Liver (tissue), 9 donors: ENCODE data around the gene ACOT11. TPM values are rescaled to one million over a fixed set of nuclear protein-coding genes. Genes with fewer than 3 reads are reported as not detected.

Experiments used
- DNase-seq: peaks from one replicate; pipeline ENCODE4 v3.0.0-alpha.2; 2017; ENCODE audit warnings: low spot score
- H3K27ac ChIP-seq, 2 donors: one replicate each; pipeline ENCODE4 v1.7.0; 2013; ENCODE audit warnings: inconsistent platforms in 2 of 2, low read length in 2 of 2, control low read depth in 1 of 2, low read depth in 1 of 2, mild to moderate bottlenecking in 1 of 2
- H3K27me3 ChIP-seq, 4 donors: one replicate each; pipeline versions ENCODE4 v1.6.1 to v1.7.0; 2013; ENCODE audit warnings: low read length in 3 of 4, inconsistent platforms in 1 of 4, mild to moderate bottlenecking in 1 of 4, moderate library complexity in 1 of 4; ENCODE audit not compliant: control insufficient read depth in 4 of 4, insufficient read depth in 4 of 4
- H3K36me3 ChIP-seq, 4 donors: one replicate each; pipeline versions ENCODE4 v1.6.1 to v1.7.0; 2013; ENCODE audit warnings: low read length in 3 of 4, mild to moderate bottlenecking in 3 of 4, low read depth in 1 of 4, moderate library complexity in 1 of 4; ENCODE audit not compliant: control insufficient read depth in 4 of 4, insufficient read depth in 3 of 4
- H3K4me1 ChIP-seq, 4 donors: one replicate each; pipeline versions ENCODE4 v1.6.1 to v1.7.0; 2013; ENCODE audit warnings: low read length in 3 of 4, mild to moderate bottlenecking in 3 of 4, moderate library complexity in 1 of 4; ENCODE audit not compliant: control insufficient read depth in 4 of 4, insufficient read depth in 4 of 4
- H3K4me3 ChIP-seq, 3 donors: one replicate each; pipeline versions ENCODE4 v1.6.1 to v1.7.0; 2013; ENCODE audit warnings: low read length in 3 of 3, control low read depth in 1 of 3, low read depth in 1 of 3, mild to moderate bottlenecking in 1 of 3
- H3K9ac ChIP-seq, 2 donors: one replicate each; pipeline ENCODE4 v1.7.0; 2013; ENCODE audit warnings: low read length in 2 of 2, mild to moderate bottlenecking in 2 of 2, moderate library complexity in 2 of 2, control low read depth in 1 of 2, low read depth in 1 of 2
- H3K9me3 ChIP-seq, 4 donors: one replicate each; pipeline versions ENCODE4 v1.6.1 to v1.7.0; 2013; ENCODE audit warnings: low read length in 3 of 4; ENCODE audit not compliant: control insufficient read depth in 4 of 4
- ATF3 ChIP-seq: IDR thresholded peaks from 2 replicates; pipeline ENCODE4 v1.6.1; 2016; ENCODE audit warnings: antibody characterized with exemption
- CTCF ChIP-seq: fragments of 150-350 bp; IDR thresholded peaks from 2 replicates; pipeline ENCODE4 v1.5.1; 2017; ENCODE audit warnings: improper control_type of control experiment, low read depth, low read length; ENCODE audit not compliant: missing input control
- EGR1 ChIP-seq, 2 donors: IDR thresholded peaks; 2 replicates each; pipeline ENCODE4 v1.6.1; 2016 to 2018; ENCODE audit warnings: antibody characterized with exemption in 2 of 2, low read depth in 2 of 2
- FOXA1 ChIP-seq: IDR thresholded peaks from 2 replicates; pipeline ENCODE4 v1.6.1; 2016; ENCODE audit warnings: antibody characterized with exemption
- FOXA2 ChIP-seq: IDR thresholded peaks from 2 replicates; pipeline ENCODE4 v1.6.1; 2016; ENCODE audit warnings: antibody characterized with exemption
- HNF4A ChIP-seq, 2 donors: conservative IDR thresholded peaks; 2 replicates each; pipeline ENCODE4 v1.6.1; 2016; ENCODE audit warnings: antibody characterized with exemption in 2 of 2, mild to moderate bottlenecking in 2 of 2
- HNF4G ChIP-seq: IDR thresholded peaks from 2 replicates; pipeline ENCODE4 v1.6.1; 2016; ENCODE audit warnings: antibody characterized with exemption
- JUND ChIP-seq, 2 donors: IDR thresholded peaks; 2 replicates each; pipeline ENCODE4 v1.6.1; 2016; ENCODE audit warnings: antibody characterized with exemption in 2 of 2
- MAX ChIP-seq: IDR thresholded peaks from 2 replicates; pipeline ENCODE4 v1.6.1; 2016; ENCODE audit warnings: antibody characterized with exemption
- NR2F2 ChIP-seq: IDR thresholded peaks from 2 replicates; pipeline ENCODE4 v1.6.1; 2016; ENCODE audit warnings: antibody characterized with exemption
- RAD21 ChIP-seq, 2 donors: IDR thresholded peaks; 2 replicates each; pipeline ENCODE4 v1.6.1; 2016; ENCODE audit warnings: antibody characterized with exemption in 2 of 2, mild to moderate bottlenecking in 2 of 2
- REST ChIP-seq: IDR thresholded peaks from 2 replicates; pipeline ENCODE4 v1.6.1; 2016; ENCODE audit warnings: antibody characterized with exemption, mild to moderate bottlenecking
- RXRA ChIP-seq, 2 donors: IDR thresholded peaks; 2 replicates each; pipeline ENCODE4 v1.6.1; 2017 to 2018; ENCODE audit warnings: antibody characterized with exemption in 2 of 2, mild to moderate bottlenecking in 1 of 2
- SP1 ChIP-seq: IDR thresholded peaks from 2 replicates; pipeline ENCODE4 v1.6.1; 2018; ENCODE audit warnings: antibody characterized with exemption, mild to moderate bottlenecking
- TAF1 ChIP-seq: conservative IDR thresholded peaks from 2 replicates; pipeline ENCODE4 v1.6.1; 2016; ENCODE audit warnings: antibody characterized with exemption, mild to moderate bottlenecking
- YY1 ChIP-seq: IDR thresholded peaks from 2 replicates; pipeline ENCODE4 v1.6.1; 2016; ENCODE audit warnings: antibody characterized with exemption, mild to moderate bottlenecking
- ZBTB33 ChIP-seq: IDR thresholded peaks from 2 replicates; pipeline ENCODE4 v1.6.1; 2016; ENCODE audit warnings: antibody characterized with exemption
- WGBS: extraction: QIAGEN DNeasy Blood & Tissue Kit; methylation state at CpG from one replicate; pipeline ENCODE4 v1.1.7; 2013; 5-methylcytosine and 5-hydroxymethylcytosine counted together
- polyA plus RNA-seq, 2 donors: library from polyadenylated mRNA; stranded (reverse) in 1 of 2; unstranded in 1 of 2; fragments of 200-250 nt in 1 of 2; fragments of >200 nt in 1 of 2; fragmentation: Nextera tagmentation in 1 of 2; extraction: Ambion mirVana in 1 of 2; gene quantifications; one replicate each; pipeline versions ENCODE4 v1.2.1 to v1.2.3, GENCODE V29; 2013 to 2015
- total RNA-seq, 2 donors: library from RNA; depleted of rRNA; stranded (reverse); fragments of >200 nt; gene quantifications; one replicate each; pipeline ENCODE4 v1.2.3, GENCODE V29; 2014
- donor health status: healthy.
- donor health status: healthy.
- donor health status: healthy.
- donor health status: healthy.
- donor health status: healthy.

ACOT11 gene
- total and polyA plus RNA-seq, 4 donors: 0.13 to 1.1 (median 0.50) TPM

GRCh38 chr1:54577612-54578011, 29.6 kb downstream of the ACOT11 start:
- Histone ChIP-seq H3K27ac (no peak overlapping the region), H3K9me3 (no peaks in the 10 kb centered on the region), H3K9ac (no peak overlapping the region), H3K4me1 (peaks cover 3 to 20% (median 12%) of the 10 kb centered on the region in 4 donors), H3K36me3 (no peaks in the 10 kb centered on the region), H3K4me3 (no peak overlapping the region), H3K27me3 (no peaks in the 10 kb centered on the region)
- WGBS: 25% methylated on average over 6 of the region's 6 CpGs
- DNase-seq: peak; percentile 71
- peak; percentile 19 for TF ChIP-seq FOXA2
- no peak for TF ChIP-seq HNF4G
- peak; percentile 35 to 39 for TF ChIP-seq RXRA (IDR thresholded peaks at IDR 0.05)
- TF ChIP-seq RAD21 (IDR thresholded peaks at IDR 0.05): peak; percentile 8 to 17
- no peak for TF ChIP-seq EGR1 (IDR thresholded peaks at IDR 0.05; ENCODE audit: low read depth in 2 of 2)
- no peak for TF ChIP-seq FOXA1
- peak; percentile 82 for TF ChIP-seq YY1

- no peaks in the 10 kb centered on the region for H3K27me3 ChIP-seq
- no peak overlapping the region for H3K4me3 ChIP-seq
- peaks cover 3 to 24% (median 15%) of the 10 kb centered on the region in 4 donors for H3K4me1 ChIP-seq
- no peaks in the 10 kb centered on the region for H3K36me3 ChIP-seq
- H3K9me3 ChIP-seq: no peaks in the 10 kb centered on the region
- WGBS: 90% methylated on average over 4 of the region's 4 CpGs
- H3K27ac ChIP-seq: no peak overlapping the region
- TF ChIP-seq RAD21 (IDR thresholded peaks at IDR 0.05): no peak
- no peak for TF ChIP-seq FOXA2
- TF ChIP-seq MAX: no peak
- TF ChIP-seq SP1: no peak
- no peak for TF ChIP-seq JUND (IDR thresholded peaks at IDR 0.05)
- no peak for DNase-seq
- H3K9ac ChIP-seq: no peak overlapping the region
These were observed 31.3 kb downstream of the ACOT11 start for GRCh38 chr1:54579337-54579781.

- Histone ChIP-seq H3K9ac (no peak overlapping the region), H3K27me3 (no peaks in the 10 kb centered on the region), H3K36me3 (no peaks in the 10 kb centered on the region), H3K27ac (peak overlapping the region; percentile 47 to 71), H3K4me3 (no peak overlapping the region), H3K9me3 (no peaks in the 10 kb centered on the region), H3K4me1 (peaks cover 3 to 24% (median 15%) of the 10 kb centered on the region in 4 donors)
- no peak for DNase-seq
- 70% methylated on average over 11 of the region's 11 CpGs for WGBS
- TF ChIP-seq MAX: no peak
- no peak for TF ChIP-seq CTCF
- no peak for TF ChIP-seq YY1
- no peak for TF ChIP-seq HNF4A (conservative IDR thresholded peaks at IDR 0.05)
- no peak for TF ChIP-seq FOXA1
- TF ChIP-seq NR2F2: no peak
- no peak for TF ChIP-seq ATF3
- no peak for TF ChIP-seq TAF1
- no peak for TF ChIP-seq FOXA2
- no peak for TF ChIP-seq EGR1 (IDR thresholded peaks at IDR 0.05; ENCODE audit: low read depth in 2 of 2)
- TF ChIP-seq JUND (IDR thresholded peaks at IDR 0.05): no peak
- no peak for TF ChIP-seq HNF4G
- no peak for TF ChIP-seq RAD21 (IDR thresholded peaks at IDR 0.05)
- TF ChIP-seq ZBTB33: no peak
- TF ChIP-seq REST: no peak
- TF ChIP-seq RXRA (IDR thresholded peaks at IDR 0.05): no peak
These were observed 33.0 kb downstream of the ACOT11 start for GRCh38 chr1:54580856-54581550.
